Gastrocnemius medialis (tissue), 4 donors: ENCODE measurements around the gene KDM3B.

Experiments
- POLR2A ChIP-seq, 2 donors: fragments of 450-650 bp; IDR thresholded peaks; one replicate each; pipeline ENCODE4 v1.6.1; 2017; ENCODE audit warnings: antibody characterized with exemption in 2 of 2, mild to moderate bottlenecking in 2 of 2, moderate library complexity in 2 of 2
- TF ChIP-seq, protein P1 (sequence below), 5 experiments: fragments of 450-650 bp in 3 of 5; fragments of 200-600 bp in 2 of 5; sonication (generic) in 2 of 5; IDR thresholded peaks in 4 of 5; conservative IDR thresholded peaks in 1 of 5; 1 replicate in 4 of 5; 2 replicates in 1 of 5; pipeline ENCODE4 v1.5.1; 2016 to 2019; ENCODE audit warnings: antibody characterized with exemption in 5 of 5, mild to moderate bottlenecking in 3 of 5, moderate library complexity in 3 of 5

DNA sequence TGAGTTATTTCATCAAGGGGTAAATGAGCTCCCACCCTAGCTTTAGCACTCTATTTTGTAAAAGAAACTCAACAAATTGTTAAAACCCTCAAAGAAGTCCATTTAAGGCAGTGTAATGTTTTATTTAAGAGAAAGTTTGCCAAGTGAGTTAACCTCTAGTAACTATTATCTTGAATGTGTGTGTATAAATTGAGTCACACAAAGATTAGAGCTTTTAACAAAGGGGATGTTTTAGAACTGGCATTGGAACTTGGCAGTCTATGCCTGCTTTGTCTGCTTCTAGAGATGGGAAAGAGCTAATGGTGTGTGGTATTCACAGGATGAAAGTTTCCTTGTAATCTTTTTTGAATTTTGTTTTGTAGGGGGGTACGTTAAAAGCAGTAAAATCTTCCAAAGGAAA is 33.2 kb downstream of the KDM3B start:
- TF ChIP-seq, protein P1, sequence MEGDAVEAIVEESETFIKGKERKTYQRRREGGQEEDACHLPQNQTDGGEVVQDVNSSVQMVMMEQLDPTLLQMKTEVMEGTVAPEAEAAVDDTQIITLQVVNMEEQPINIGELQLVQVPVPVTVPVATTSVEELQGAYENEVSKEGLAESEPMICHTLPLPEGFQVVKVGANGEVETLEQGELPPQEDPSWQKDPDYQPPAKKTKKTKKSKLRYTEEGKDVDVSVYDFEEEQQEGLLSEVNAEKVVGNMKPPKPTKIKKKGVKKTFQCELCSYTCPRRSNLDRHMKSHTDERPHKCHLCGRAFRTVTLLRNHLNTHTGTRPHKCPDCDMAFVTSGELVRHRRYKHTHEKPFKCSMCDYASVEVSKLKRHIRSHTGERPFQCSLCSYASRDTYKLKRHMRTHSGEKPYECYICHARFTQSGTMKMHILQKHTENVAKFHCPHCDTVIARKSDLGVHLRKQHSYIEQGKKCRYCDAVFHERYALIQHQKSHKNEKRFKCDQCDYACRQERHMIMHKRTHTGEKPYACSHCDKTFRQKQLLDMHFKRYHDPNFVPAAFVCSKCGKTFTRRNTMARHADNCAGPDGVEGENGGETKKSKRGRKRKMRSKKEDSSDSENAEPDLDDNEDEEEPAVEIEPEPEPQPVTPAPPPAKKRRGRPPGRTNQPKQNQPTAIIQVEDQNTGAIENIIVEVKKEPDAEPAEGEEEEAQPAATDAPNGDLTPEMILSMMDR (IDR thresholded peaks at IDR 0.05 in 4 of 5, conservative IDR thresholded peaks at IDR 0.05 in 1 of 5), result no peak
- TF ChIP-seq POLR2A (IDR thresholded peaks at IDR 0.05), result no peak
